KMS-11 (cell line): ENCODE measurements around the gene C6orf52.
"Not testable (repeated sequence)": the region's sequence is repeated elsewhere in the genome, so short reads cannot be mapped to it uniquely, and the experiment has no call there.

Experiments
- H2AFZ ChIP-seq: fragments of 200-600 bp; sonication (generic); 2 replicates; pipeline ENCODE4 v1.6.1; 2016; ENCODE audit warnings: antibody characterized with exemption, mixed run types, low read depth
- H3K27ac ChIP-seq: fragments of 200-600 bp; sonication (generic); 2 replicates; pipeline ENCODE4 v1.6.1; 2016; ENCODE audit warnings: mild to moderate bottlenecking, mixed run types
- H3K27me3 ChIP-seq: fragments of 200-600 bp; sonication (generic); 2 replicates; pipeline ENCODE4 v1.6.1; 2017; ENCODE audit warnings: mild to moderate bottlenecking, low read depth, mixed run types, moderate library complexity; ENCODE audit not compliant: insufficient read depth
- H3K36me3 ChIP-seq: fragments of 200-600 bp; sonication (generic); 2 replicates; pipeline ENCODE4 v1.6.1; 2017; ENCODE audit warnings: mild to moderate bottlenecking, mixed run types; ENCODE audit not compliant: insufficient read depth
- H3K4me1 ChIP-seq: fragments of 200-600 bp; sonication (generic); 2 replicates; pipeline ENCODE4 v1.6.1; 2016; ENCODE audit warnings: mild to moderate bottlenecking, low read depth, mixed run types; ENCODE audit not compliant: poor library complexity, severe bottlenecking
- H3K4me2 ChIP-seq: fragments of 200-600 bp; sonication (generic); 2 replicates; pipeline ENCODE4 v1.7.0; 2016; ENCODE audit warnings: mild to moderate bottlenecking, mixed run types
- H3K4me3 ChIP-seq: fragments of 200-600 bp; sonication (generic); IDR thresholded peaks from 2 replicates; pipeline ENCODE4 v1.6.1; 2017; ENCODE audit warnings: low read depth, low read length, mixed read lengths; ENCODE audit not compliant: insufficient read depth
- H3K79me2 ChIP-seq: fragments of 200-600 bp; sonication (generic); 2 replicates; pipeline ENCODE4 v1.6.1; 2016; ENCODE audit warnings: low read depth, mixed run types; ENCODE audit not compliant: insufficient read depth
- H3K9ac ChIP-seq: fragments of 200-600 bp; sonication (generic); 2 replicates; pipeline ENCODE4 v1.6.1; 2016; ENCODE audit warnings: mild to moderate bottlenecking, mixed run types
- H4K20me1 ChIP-seq: fragments of 200-600 bp; sonication (generic); 2 replicates; pipeline ENCODE4 v1.6.1; 2016; ENCODE audit warnings: mild to moderate bottlenecking, mixed run types; ENCODE audit not compliant: insufficient read depth
- TF ChIP-seq, protein P1 (sequence below): fragments of 200-600 bp; sonication (generic); conservative IDR thresholded peaks from 2 replicates; pipeline ENCODE4 v1.6.1; 2017; ENCODE audit warnings: low read depth, mild to moderate bottlenecking, antibody characterized with exemption, low read length, moderate library complexity, mixed read lengths

Gene C6orf52

DNA sequence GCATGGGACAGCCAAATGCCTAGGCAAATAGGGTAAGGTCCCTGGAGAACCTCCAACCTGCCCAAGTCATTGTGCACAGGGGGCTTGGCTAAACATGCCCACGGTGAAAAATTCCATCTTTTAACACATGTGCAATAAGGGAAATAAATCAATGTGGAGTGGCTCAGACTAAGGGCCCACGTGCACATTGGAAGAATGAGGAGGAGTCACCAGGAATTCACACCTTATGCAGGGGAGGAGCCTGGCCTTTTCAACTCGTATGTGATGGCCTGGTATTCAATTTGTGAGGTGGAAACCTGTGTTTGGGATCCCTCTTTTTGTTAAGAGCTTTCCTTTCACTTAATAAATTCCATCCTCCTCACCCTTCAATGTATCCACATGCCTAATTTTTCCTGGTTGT is 12.6 kb downstream of the C6orf52 start:
- H3K4me2 ChIP-seq: no peak overlapping the region
- no peaks in the 10 kb centered on the region for H3K4me1 ChIP-seq
- no peak overlapping the region for H2AFZ ChIP-seq
- no peak overlapping the region for H3K9ac ChIP-seq
- no peaks in the 10 kb centered on the region for H3K27me3 ChIP-seq
- TF ChIP-seq, protein P1, sequence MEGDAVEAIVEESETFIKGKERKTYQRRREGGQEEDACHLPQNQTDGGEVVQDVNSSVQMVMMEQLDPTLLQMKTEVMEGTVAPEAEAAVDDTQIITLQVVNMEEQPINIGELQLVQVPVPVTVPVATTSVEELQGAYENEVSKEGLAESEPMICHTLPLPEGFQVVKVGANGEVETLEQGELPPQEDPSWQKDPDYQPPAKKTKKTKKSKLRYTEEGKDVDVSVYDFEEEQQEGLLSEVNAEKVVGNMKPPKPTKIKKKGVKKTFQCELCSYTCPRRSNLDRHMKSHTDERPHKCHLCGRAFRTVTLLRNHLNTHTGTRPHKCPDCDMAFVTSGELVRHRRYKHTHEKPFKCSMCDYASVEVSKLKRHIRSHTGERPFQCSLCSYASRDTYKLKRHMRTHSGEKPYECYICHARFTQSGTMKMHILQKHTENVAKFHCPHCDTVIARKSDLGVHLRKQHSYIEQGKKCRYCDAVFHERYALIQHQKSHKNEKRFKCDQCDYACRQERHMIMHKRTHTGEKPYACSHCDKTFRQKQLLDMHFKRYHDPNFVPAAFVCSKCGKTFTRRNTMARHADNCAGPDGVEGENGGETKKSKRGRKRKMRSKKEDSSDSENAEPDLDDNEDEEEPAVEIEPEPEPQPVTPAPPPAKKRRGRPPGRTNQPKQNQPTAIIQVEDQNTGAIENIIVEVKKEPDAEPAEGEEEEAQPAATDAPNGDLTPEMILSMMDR: no peak
- no peak overlapping the region for H3K4me3 ChIP-seq
- no peaks in the 10 kb centered on the region for H3K79me2 ChIP-seq
- H4K20me1 ChIP-seq: no peaks in the 10 kb centered on the region
- no peaks in the 10 kb centered on the region for H3K36me3 ChIP-seq
- H3K27ac ChIP-seq: no peak overlapping the region

DNA sequence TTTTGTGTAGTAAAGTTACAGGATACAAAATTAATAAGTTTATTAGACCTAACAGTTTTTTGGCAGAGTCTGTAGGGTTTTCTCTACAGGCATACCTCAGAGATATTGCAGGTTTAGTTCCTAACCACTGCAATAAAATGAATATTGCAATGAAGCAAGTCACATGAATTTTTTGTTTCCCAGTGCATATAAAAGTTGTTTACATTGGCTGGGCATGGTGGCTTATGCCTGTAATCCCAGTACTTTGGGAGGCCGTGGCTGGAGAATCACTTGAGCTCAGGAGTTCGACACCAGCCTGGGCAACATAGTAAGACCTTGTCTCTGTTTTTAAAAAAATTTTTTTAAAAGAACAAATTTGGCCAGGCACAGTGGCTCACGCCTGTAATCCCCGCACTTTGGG is 16.0 kb downstream of the C6orf52 start:
- no peak overlapping the region for H3K9ac ChIP-seq
- no peak overlapping the region for H2AFZ ChIP-seq
- H3K4me1 ChIP-seq: no peaks in the 10 kb centered on the region
- H3K4me2 ChIP-seq: no peak overlapping the region
- no peaks in the 10 kb centered on the region for H3K27me3 ChIP-seq
- H3K79me2 ChIP-seq: no peaks in the 10 kb centered on the region
- H3K36me3 ChIP-seq: no peaks in the 10 kb centered on the region; the same call in 1 of the 2 replicates
- H3K4me3 ChIP-seq: no peak overlapping the region
- TF ChIP-seq, protein P1: no peak
- H3K27ac ChIP-seq: no peak overlapping the region
- no peaks in the 10 kb centered on the region for H4K20me1 ChIP-seq

DNA sequence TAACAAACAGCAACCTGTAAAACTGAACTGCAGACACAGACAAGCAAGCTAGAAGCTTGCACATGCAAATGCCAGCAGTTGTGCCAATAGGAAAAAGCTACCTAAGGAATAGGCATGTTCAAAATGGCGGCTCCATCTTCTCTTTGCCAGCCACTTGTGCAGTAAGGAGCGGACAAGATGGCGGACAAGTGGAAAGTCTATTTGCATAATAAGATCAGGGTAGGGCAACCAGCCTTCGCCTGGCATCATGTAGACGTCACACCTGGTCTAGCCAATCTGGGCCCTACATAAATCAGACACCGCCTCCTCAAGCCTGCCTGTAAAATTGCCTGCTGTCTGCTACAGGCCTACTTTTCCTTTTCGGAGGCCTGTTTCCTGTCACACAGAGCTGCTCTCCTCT is 18.0 kb downstream of the C6orf52 start:
- H4K20me1 ChIP-seq: no peaks in the 10 kb centered on the region
- TF ChIP-seq, protein P1: no peak
- no peaks in the 10 kb centered on the region; the same call in 1 of the 2 replicates for H3K36me3 ChIP-seq
- no peaks in the 10 kb centered on the region for H3K79me2 ChIP-seq
- H3K27me3 ChIP-seq: no peaks in the 10 kb centered on the region
- no peak overlapping the region for H2AFZ ChIP-seq
- no peak overlapping the region for H3K27ac ChIP-seq
- H3K9ac ChIP-seq: no peak overlapping the region
- no peaks in the 10 kb centered on the region for H3K4me1 ChIP-seq
- no peak overlapping the region for H3K4me2 ChIP-seq
- H3K4me3 ChIP-seq: no peak overlapping the region

DNA sequence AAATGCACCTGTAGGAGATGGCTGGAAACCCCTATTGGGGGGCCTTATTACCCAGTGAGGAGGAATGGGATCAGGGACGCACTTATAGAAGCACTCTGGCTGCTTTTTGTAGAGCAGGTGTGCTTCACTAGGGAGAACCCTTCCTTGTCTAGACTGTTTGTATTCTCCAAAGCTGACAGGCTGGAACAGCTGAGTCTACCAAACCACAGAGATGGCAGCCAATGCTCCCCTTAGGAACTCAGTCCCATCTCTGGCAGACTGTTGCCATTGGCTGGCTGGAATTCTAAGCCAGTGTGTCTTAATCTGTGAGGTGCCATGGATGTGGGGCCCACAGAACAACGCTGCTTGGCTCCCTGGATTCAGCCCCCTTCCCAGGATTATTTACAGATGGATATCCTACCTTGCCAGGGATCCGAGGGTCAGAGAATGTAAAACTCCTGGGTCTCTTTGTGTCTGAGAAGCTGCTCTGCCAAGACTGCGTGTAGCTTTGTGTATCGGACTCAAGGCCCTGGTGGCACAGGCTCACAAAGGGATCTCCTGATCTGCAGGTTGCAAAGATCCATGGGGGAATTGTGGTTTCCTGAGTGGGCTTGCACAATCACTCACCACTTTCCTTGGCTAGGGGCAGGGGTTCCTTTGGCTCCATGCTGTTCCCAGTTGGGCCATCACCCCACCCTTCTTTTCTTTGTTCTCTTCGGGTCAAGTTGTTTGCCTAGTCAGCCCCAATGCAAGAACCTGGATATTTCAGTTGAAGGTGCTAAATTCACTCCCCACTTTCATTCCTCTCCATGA is 26.1 kb downstream of the C6orf52 start:
- Histone ChIP-seq H3K4me3 (no peak overlapping the region), H4K20me1 (no peaks in the 10 kb centered on the region), H3K27me3 (no peaks in the 10 kb centered on the region), H3K4me2 (no peak overlapping the region), H2AFZ (no peak overlapping the region), H3K4me1 (no peaks in the 10 kb centered on the region), H3K36me3 (no peaks in the 10 kb centered on the region), H3K9ac (no peak overlapping the region), H3K79me2 (no peaks in the 10 kb centered on the region), H3K27ac (no peak overlapping the region)
- TF ChIP-seq, protein P1: no peak

DNA sequence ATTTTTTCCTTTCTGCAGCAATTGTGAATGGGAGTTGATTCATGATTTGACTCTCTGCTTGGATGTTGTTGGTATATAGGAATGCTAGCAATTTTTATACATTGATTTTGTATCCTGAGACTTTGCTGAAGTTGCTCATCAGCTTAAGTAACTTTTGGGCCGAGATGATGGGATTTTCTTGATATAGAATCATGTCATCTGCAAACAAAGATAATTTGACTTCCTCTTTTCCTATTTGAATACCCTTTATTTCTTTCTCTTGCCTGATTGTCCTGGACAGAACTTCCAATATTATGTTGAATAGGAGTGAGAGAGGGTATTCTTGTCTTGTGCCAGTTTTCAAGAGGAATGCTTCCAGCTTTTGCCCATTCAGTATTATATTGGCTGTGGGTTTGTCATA is 28.8 kb downstream of the C6orf52 start:
- not testable (repeated sequence) for H3K4me1 ChIP-seq, H3K27ac ChIP-seq, H3K36me3 ChIP-seq, H3K27me3 ChIP-seq, H3K4me2 ChIP-seq, H2AFZ ChIP-seq, H3K79me2 ChIP-seq, H3K4me3 ChIP-seq, H4K20me1 ChIP-seq, H3K9ac ChIP-seq
